H1 (cell line): Measurements from ENCODE around the gene LDLRAD3. TPM values are rescaled to one million over a fixed set of nuclear protein-coding genes. Genes with fewer than 3 reads are reported as not detected.

Experiments used
- CTCF ChIA-PET: fragments of 300-600 bp; sonication (Branson Sonifier 250); formaldehyde crosslinking; loops from one replicate; lab custom pipeline; 2021; ENCODE audit not compliant: partially characterized antibody; lab: Charles Lee
- POLR2A ChIA-PET: fragments of 300-600 bp; sonication (Branson Sonifier 250); formaldehyde crosslinking; loops from one replicate; lab custom pipeline; 2021; ENCODE audit warnings: inconsistent platforms; ENCODE audit not compliant: partially characterized antibody; lab: Charles Lee
- DNase-seq, 2 experiments: peaks; one replicate each; pipeline versions ENCODE4 v3.0.0 to v3.0.0-alpha.2; 2010 to 2022; ENCODE audit warnings: low spot score in 2 of 2, low read depth in 1 of 2, mixed read lengths in 1 of 2
- FAIRE-seq: peaks from 2 replicates; lab custom pipeline; 2011; peaks lifted over from hg19 to GRCh38; lab: Jason Lieb, UNC
- H2AFZ ChIP-seq: 2 replicates; pipeline ENCODE4 v1.8.1; 2012; ENCODE audit warnings: low read length, inconsistent platforms
- H2AK5ac ChIP-seq: 2 replicates; pipeline ENCODE4 v1.6.1; 2013; ENCODE audit warnings: low read depth, low read length
- H2BK120ac ChIP-seq: replicated peaks from 2 replicates; pipeline ENCODE3; 2013; ENCODE audit warnings: low read depth, low read length, inconsistent platforms
- H2BK12ac ChIP-seq: 2 replicates; pipeline ENCODE4 v1.6.1; 2013; ENCODE audit warnings: low read depth, low read length
- H2BK15ac ChIP-seq: 2 replicates; pipeline ENCODE4 v1.6.1; 2013; ENCODE audit warnings: low read length
- H2BK20ac ChIP-seq: 2 replicates; pipeline ENCODE4 v1.6.1; 2013; ENCODE audit warnings: low read length
- H2BK5ac ChIP-seq: 2 replicates; pipeline ENCODE4 v1.6.1; 2013; ENCODE audit warnings: low read depth, low read length
- H3K14ac ChIP-seq: 2 replicates; pipeline ENCODE4 v1.6.1; 2013; ENCODE audit warnings: inconsistent platforms; ENCODE audit not compliant: insufficient read length
- H3K18ac ChIP-seq: 2 replicates; pipeline ENCODE4 v1.6.1; 2013; ENCODE audit warnings: low read length; ENCODE audit errors: extremely low read depth
- H3K23ac ChIP-seq: 2 replicates; pipeline ENCODE4 v1.6.1; 2013; ENCODE audit warnings: inconsistent platforms; ENCODE audit not compliant: insufficient read length
- H3K23me2 ChIP-seq: 2 replicates; pipeline ENCODE4 v1.6.1; 2013; ENCODE audit warnings: low read depth, low read length
- H3K27ac ChIP-seq: 2 replicates; pipeline ENCODE4 v1.6.1; 2011; ENCODE audit warnings: low read depth, low read length, inconsistent platforms
- H3K27me3 ChIP-seq, 4 experiments: replicated peaks in 1 of 4; 1 replicate in 1 of 4; 2 replicates in 3 of 4; pipeline versions ENCODE4 v1.6.1 to v1.8.1; 2011 to 2013; ENCODE audit warnings: low read length in 3 of 4, mild to moderate bottlenecking in 3 of 4, inconsistent platforms in 2 of 4, mixed read lengths in 2 of 4, moderate library complexity in 1 of 4; ENCODE audit not compliant: control insufficient read depth in 3 of 4, insufficient read depth in 3 of 4; ENCODE audit errors: extremely low read depth in 1 of 4
- H3K36me3 ChIP-seq, 4 experiments: 2 replicates each; pipeline versions ENCODE4 v1.6.1 to v1.8.1; 2011 to 2013; ENCODE audit warnings: mild to moderate bottlenecking in 4 of 4, low read length in 3 of 4, moderate library complexity in 2 of 4, control low read depth in 1 of 4, inconsistent platforms in 1 of 4; ENCODE audit not compliant: insufficient read depth in 4 of 4, control insufficient read depth in 2 of 4
- H3K4ac ChIP-seq: replicated peaks from 2 replicates; pipeline ENCODE3; 2013; ENCODE audit warnings: low read length, low read depth, mixed read lengths, inconsistent platforms; ENCODE audit not compliant: insufficient read length
- H3K4me1 ChIP-seq, 4 experiments: replicated peaks in 1 of 4; 1 replicate in 1 of 4; 2 replicates in 3 of 4; pipeline versions ENCODE4 v1.6.1 to v1.8.1; 2011 to 2013; ENCODE audit warnings: low read length in 3 of 4, inconsistent platforms in 2 of 4, mixed read lengths in 1 of 4; ENCODE audit not compliant: insufficient read depth in 4 of 4, control insufficient read depth in 3 of 4
- H3K4me2 ChIP-seq, 2 experiments: 2 replicates each; pipeline versions ENCODE4 v1.6.1 to v1.8.1; 2011 to 2013; ENCODE audit warnings: low read depth in 2 of 2, low read length in 2 of 2, control low read depth in 1 of 2, inconsistent platforms in 1 of 2, mild to moderate bottlenecking in 1 of 2; ENCODE audit not compliant: insufficient read depth in 1 of 2
- H3K4me3 ChIP-seq, 4 experiments: fragments of 200-600, 300-600 bp in 1 of 4; sonication (generic), shearing (Covaris generic), sonication (Bioruptor Twin) in 1 of 4; 2 replicates each; pipeline versions ENCODE4 v1.5.1 to v1.8.1; 2011 to 2016; ENCODE audit warnings: low read length in 4 of 4, low read depth in 3 of 4, control low read depth in 2 of 4, inconsistent platforms in 2 of 4, mild to moderate bottlenecking in 2 of 4, mixed read lengths in 1 of 4, moderate library complexity in 1 of 4; ENCODE audit not compliant: insufficient read depth in 2 of 4; ENCODE audit errors: extremely low read depth in 1 of 4
- H3K56ac ChIP-seq: replicated peaks from 2 replicates; pipeline ENCODE3; 2013; ENCODE audit warnings: low read depth, mild to moderate bottlenecking, mixed read lengths, low read length, inconsistent platforms; ENCODE audit not compliant: insufficient read length
- H3K79me1 ChIP-seq: 2 replicates; pipeline ENCODE4 v1.6.1; 2013; ENCODE audit warnings: low read depth, low read length, control low read depth
- H3K79me2 ChIP-seq, 2 experiments: 2 replicates each; pipeline versions ENCODE4 v1.6.1 to v1.8.1; 2012 to 2013; ENCODE audit warnings: low read length in 2 of 2, mild to moderate bottlenecking in 2 of 2, inconsistent platforms in 1 of 2; ENCODE audit not compliant: insufficient read depth in 2 of 2, control insufficient read depth in 1 of 2
- H3K9ac ChIP-seq, 4 experiments: replicated peaks in 1 of 4; 1 replicate in 1 of 4; 2 replicates in 3 of 4; pipeline versions ENCODE4 v1.6.1 to v1.8.1; 2011 to 2013; ENCODE audit warnings: low read depth in 3 of 4, low read length in 3 of 4, control low read depth in 2 of 4, mild to moderate bottlenecking in 2 of 4, moderate library complexity in 2 of 4, inconsistent platforms in 1 of 4; ENCODE audit errors: extremely low read depth in 1 of 4
- H3K9me3 ChIP-seq, 2 experiments: 2 replicates each; pipeline versions ENCODE4 v1.6.1 to v1.8.1; 2012 to 2013; ENCODE audit warnings: mild to moderate bottlenecking in 2 of 2, moderate library complexity in 2 of 2, control low read depth in 1 of 2, inconsistent platforms in 1 of 2, low read depth in 1 of 2, low read length in 1 of 2, mixed read lengths in 1 of 2; ENCODE audit not compliant: insufficient read depth in 2 of 2
- H4K20me1 ChIP-seq, 2 experiments: replicated peaks in 1 of 2; 2 replicates each; pipeline versions ENCODE3 to v1.8.1; 2011 to 2013; ENCODE audit warnings: inconsistent platforms in 2 of 2, low read length in 2 of 2, mild to moderate bottlenecking in 1 of 2; ENCODE audit not compliant: insufficient read depth in 2 of 2, control insufficient read depth in 1 of 2
- H4K5ac ChIP-seq: 2 replicates; pipeline ENCODE4 v1.6.1; 2013; ENCODE audit warnings: low read length, low read depth, mixed read lengths, inconsistent platforms; ENCODE audit not compliant: insufficient read length
- H4K8ac ChIP-seq: 2 replicates; pipeline ENCODE4 v1.8.0; 2013; ENCODE audit warnings: mild to moderate bottlenecking, moderate library complexity, low read length, inconsistent platforms; ENCODE audit not compliant: insufficient read depth; ENCODE audit errors: extremely low read depth
- H4K91ac ChIP-seq: replicated peaks from 2 replicates; pipeline ENCODE3; 2013; ENCODE audit warnings: low read length, mixed read lengths, inconsistent platforms; ENCODE audit not compliant: insufficient read length
- BACH1 ChIP-seq: IDR thresholded peaks from 2 replicates; pipeline ENCODE4 v1.6.1; 2012; ENCODE audit warnings: low read length, improper control_type of control experiment
- CREB1 ChIP-seq: IDR thresholded peaks from 2 replicates; pipeline ENCODE4 v1.6.1; 2012; ENCODE audit warnings: inconsistent platforms
- KDM4A ChIP-seq: IDR thresholded peaks from one replicate; pipeline ENCODE4 v1.7.1; 2012; ENCODE audit warnings: low read depth, mild to moderate bottlenecking, moderate library complexity, low read length, inconsistent platforms; ENCODE audit not compliant: severe bottlenecking
- MAX ChIP-seq: IDR thresholded peaks from 2 replicates; pipeline ENCODE4 v1.6.1; 2012; ENCODE audit warnings: inconsistent platforms
- NRF1 ChIP-seq: IDR thresholded peaks from 2 replicates; pipeline ENCODE4 v1.6.1; 2011; ENCODE audit warnings: mild to moderate bottlenecking, low read depth, low read length, improper control_type of control experiment
- POLR2A ChIP-seq, 2 experiments: IDR thresholded peaks; 1 replicate in 1 of 2; 2 replicates in 1 of 2; pipeline ENCODE4 v1.6.1; 2011; ENCODE audit warnings: low read depth in 2 of 2, low read length in 2 of 2, mild to moderate bottlenecking in 2 of 2; ENCODE audit errors: control extremely low read depth in 1 of 2
- RXRA ChIP-seq: IDR thresholded peaks from 2 replicates; pipeline ENCODE4 v1.6.1; 2011; ENCODE audit warnings: low read depth, mild to moderate bottlenecking, low read length, moderate library complexity; ENCODE audit not compliant: insufficient read depth
- SIX5 ChIP-seq: IDR thresholded peaks from 2 replicates; pipeline ENCODE4 v1.6.1; 2011; ENCODE audit warnings: mild to moderate bottlenecking, low read depth, low read length
- SRF ChIP-seq: IDR thresholded peaks from 2 replicates; pipeline ENCODE4 v1.6.1; 2011; ENCODE audit warnings: mild to moderate bottlenecking, low read depth, low read length, moderate library complexity
- TAF7 ChIP-seq: optimal IDR thresholded peaks from 2 replicates; pipeline ENCODE3; 2011; ENCODE audit warnings: low read depth, mild to moderate bottlenecking, inconsistent platforms, low read length, moderate library complexity, borderline replicate concordance
- TBP ChIP-seq: IDR thresholded peaks from 2 replicates; pipeline ENCODE4 v1.6.1; 2011; ENCODE audit warnings: low read depth, low read length, improper control_type of control experiment
- TEAD4 ChIP-seq: IDR thresholded peaks from 2 replicates; pipeline ENCODE4 v1.6.1; 2012; ENCODE audit warnings: low read depth, low read length, inconsistent platforms, mixed read lengths
- WGBS, 2 experiments: shearing (Covaris generic) in 1 of 2; methylation state at CpG; one replicate each; pipeline versions ENCODE4 v1.1.6 to v1.1.7; 2013 to 2015; ENCODE audit warnings: low lambda C conversion rate in 2 of 2, mixed read lengths in 2 of 2, inconsistent platforms in 1 of 2, low coverage in 1 of 2, missing lambda C conversion rate in 1 of 2; ENCODE audit not compliant: insufficient replicate concordance in 2 of 2, insufficient coverage in 1 of 2, insufficient read length in 1 of 2; ENCODE audit errors: extremely low coverage in 1 of 2, missing lambda C conversion rate in 1 of 2; 5-methylcytosine and 5-hydroxymethylcytosine counted together
- polyA plus RNA-seq, 7 experiments: library from polyadenylated mRNA; depleted of rRNA in 3 of 7; stranded (reverse) in 5 of 7; unstranded in 2 of 7; fragments of >200 nt in 5 of 7; fragments of 200-250 nt in 2 of 7; gene quantifications; 1 replicate in 5 of 7; 2 replicates in 1 of 7; 4 replicates in 1 of 7; pipeline versions ENCODE4 v1.2.1 to v1.2.3, GENCODE V29; 2011 to 2013; ENCODE audit warnings: missing spikeins in 2 of 7, mixed read lengths in 2 of 7
- total RNA-seq: library from RNA; stranded (reverse); fragmentation: NEBNext Ultra II Directional; extraction: Animal tissue kit (Norgen Biotek cat#: 25700); gene quantifications from 2 replicates; pipeline ENCODE4 v1.2.1, GENCODE V29; 2021

LDLRAD3 gene
- total and polyA plus RNA-seq, 2 of the 8 experiments (the other 6 are each of a cell fraction or from before 2014, with no cell fraction given), result 18.6 to 22.8 TPM

GRCh38 chr11:35916270-35916669, 27.6 kb upstream of the LDLRAD3 start:
- H2BK5ac ChIP-seq, result no peak overlapping the region
- H2BK20ac ChIP-seq, result no peak overlapping the region
- POLR2A ChIA-PET, result no interaction called here
- H3K9me3 ChIP-seq, result no peaks in the 10 kb centered on the region
- no peaks in the 10 kb centered on the region for H3K36me3 ChIP-seq
- H2AFZ ChIP-seq, result no peak overlapping the region
- H4K91ac ChIP-seq, result no peak overlapping the region
- no peaks in the 10 kb centered on the region for H3K23me2 ChIP-seq
- no peak overlapping the region for H2BK120ac ChIP-seq
- no peak overlapping the region for H3K4me2 ChIP-seq
- CTCF ChIA-PET, result interaction anchor here (1.5 kb wide), 1 partner anchor 15 kb away, joined by 3 read pairs; no protein-coding TSS in a partner anchor
- H3K4me1 ChIP-seq, result peaks cover 0 to 5% (median 0%) of the 10 kb centered on the region in 4 experiments; a peak in 1 of 7 replicates
- H4K20me1 ChIP-seq, result no peaks in the 10 kb centered on the region
- no peak overlapping the region for H3K4me3 ChIP-seq
- no peak for DNase-seq
- no peak overlapping the region for H3K23ac ChIP-seq
- no peaks in the 10 kb centered on the region for H3K79me2 ChIP-seq
- no peak overlapping the region for H2BK15ac ChIP-seq
- WGBS, 2 experiments, result 80% methylated on average over 1 of the region's 1 CpG; no CpG with 5 or more reads in 1 of the 2 experiments
- no peak overlapping the region for H2BK12ac ChIP-seq
- H3K56ac ChIP-seq, result no peak overlapping the region
- no peak overlapping the region for H3K14ac ChIP-seq
- H4K8ac ChIP-seq, result no peak overlapping the region
- no peak overlapping the region for H3K9ac ChIP-seq
- no peak overlapping the region for H3K27ac ChIP-seq
- TF ChIP-seq CREB1 (no peak), MAX (no peak), TAF7 (no peak), KDM4A (no peak), TEAD4 (no peak), NRF1 (no peak), BACH1 (no peak), SRF (no peak), POLR2A (IDR thresholded peaks at IDR 0.05; ENCODE audit: control extremely low read depth in 1 of 2, low read depth in 2 of 2, low read length in 2 of 2) (no peak), RXRA (no peak), SIX5 (no peak), TBP (no peak)
- H2AK5ac ChIP-seq, result no peak overlapping the region
- no peak overlapping the region for H4K5ac ChIP-seq
- no peaks in the 10 kb centered on the region for H3K79me1 ChIP-seq
- H3K18ac ChIP-seq, result no peak overlapping the region
- no peak overlapping the region for H3K4ac ChIP-seq
- FAIRE-seq, result no peak
- no peaks in the 10 kb centered on the region; a peak in 1 of 7 replicates for H3K27me3 ChIP-seq
